ENCODE data around the gene THBS1.

Gene THBS1

GRCh38 chr15:39580117-39580484 is 778 bp upstream of the THBS1 start:
- Histone ChIP-seq H3K4me3 (replicated peaks; ENCODE audit: low read depth, low read length) (peak overlapping the region; percentile 35), H3K36me3 (ENCODE audit: control insufficient read depth, insufficient read depth, low read length) (no peaks in the 10 kb centered on the region), H3K27me3 (replicated peaks; ENCODE audit: control insufficient read depth, insufficient read depth, low read length) (peaks cover 4% of the 10 kb centered on the region)
- TF ChIP-seq CTCF (IDR thresholded peaks at IDR 0.05; ENCODE audit: insufficient read depth, low read length, poor library complexity, severe bottlenecking): peak; percentile 94
- DNase-seq (ENCODE audit: extremely low read depth, insufficient read length): peak; percentile 88

DNA sequence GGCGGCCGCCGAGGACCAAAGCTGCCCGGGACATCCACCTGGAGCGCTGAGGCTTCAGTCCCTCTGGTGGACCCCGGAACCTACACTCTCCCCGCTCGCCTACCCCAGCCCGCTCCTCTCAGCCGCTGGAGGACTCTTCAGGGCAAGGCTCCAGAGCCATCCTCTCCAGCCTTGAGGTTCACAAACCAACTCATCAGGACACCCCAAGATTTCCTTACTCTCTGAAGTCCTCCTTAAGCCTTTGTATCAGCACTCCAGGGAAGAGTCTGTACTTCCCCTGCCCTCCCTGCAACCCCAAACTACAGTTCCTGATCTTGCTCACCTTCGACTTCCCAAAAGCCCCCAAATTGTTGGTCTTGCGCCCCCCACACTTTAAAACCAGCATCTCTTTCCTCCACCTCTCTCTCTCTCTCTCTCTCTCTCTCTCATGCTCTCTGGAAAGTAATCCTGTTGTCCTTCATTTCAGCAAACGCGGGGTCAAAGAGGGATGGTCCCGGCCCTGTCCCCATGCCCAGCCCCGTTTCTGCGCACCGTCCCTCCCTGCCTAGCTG is 438 bp downstream of the THBS1 start:
- H3K36me3 ChIP-seq (ENCODE audit: control insufficient read depth, insufficient read depth, low read length): no peaks in the 10 kb centered on the region
- H3K4me3 ChIP-seq (replicated peaks; ENCODE audit: low read depth, low read length): no peak overlapping the region
- DNase-seq (ENCODE audit: extremely low read depth, insufficient read length): no peak
- TF ChIP-seq CTCF (IDR thresholded peaks at IDR 0.05; ENCODE audit: insufficient read depth, low read length, poor library complexity, severe bottlenecking): no peak
- H3K27me3 ChIP-seq (replicated peaks; ENCODE audit: control insufficient read depth, insufficient read depth, low read length): peaks cover 4% of the 10 kb centered on the region

- Histone ChIP-seq H3K4me3 (replicated peaks; ENCODE audit: low read depth, low read length) (no peak overlapping the region), H3K36me3 (ENCODE audit: control insufficient read depth, insufficient read depth, low read length) (no peaks in the 10 kb centered on the region), H3K27me3 (replicated peaks; ENCODE audit: control insufficient read depth, insufficient read depth, low read length) (peaks cover 4% of the 10 kb centered on the region)
- no peak for TF ChIP-seq CTCF (IDR thresholded peaks at IDR 0.05; ENCODE audit: insufficient read depth, low read length, poor library complexity, severe bottlenecking)
- no peak for DNase-seq (ENCODE audit: extremely low read depth, insufficient read length)
Measured at GRCh38 chr15:39581793-39582285, 960 bp downstream of the THBS1 start.

DNA sequence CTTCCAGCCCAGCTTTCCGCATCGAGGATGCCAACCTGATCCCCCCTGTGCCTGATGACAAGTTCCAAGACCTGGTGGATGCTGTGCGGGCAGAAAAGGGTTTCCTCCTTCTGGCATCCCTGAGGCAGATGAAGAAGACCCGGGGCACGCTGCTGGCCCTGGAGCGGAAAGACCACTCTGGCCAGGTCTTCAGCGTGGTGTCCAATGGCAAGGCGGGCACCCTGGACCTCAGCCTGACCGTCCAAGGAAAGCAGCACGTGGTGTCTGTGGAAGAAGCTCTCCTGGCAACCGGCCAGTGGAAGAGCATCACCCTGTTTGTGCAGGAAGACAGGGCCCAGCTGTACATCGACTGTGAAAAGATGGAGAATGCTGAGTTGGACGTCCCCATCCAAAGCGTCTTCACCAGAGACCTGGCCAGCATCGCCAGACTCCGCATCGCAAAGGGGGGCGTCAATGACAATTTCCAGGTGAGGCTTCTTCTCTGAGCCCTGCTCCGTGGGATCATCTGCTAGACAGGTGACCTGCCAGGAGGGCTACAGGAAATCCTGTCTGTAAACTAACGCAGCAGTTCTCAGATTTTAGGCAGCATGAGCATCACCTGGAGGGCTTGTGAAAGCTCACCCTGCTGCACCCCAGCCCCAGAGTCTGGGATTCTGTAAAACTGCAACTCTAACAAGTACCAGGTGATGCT is 1.6 kb downstream of the THBS1 start:
- no peaks in the 10 kb centered on the region for H3K36me3 ChIP-seq (ENCODE audit: control insufficient read depth, insufficient read depth, low read length)
- peaks cover 4% of the 10 kb centered on the region for H3K27me3 ChIP-seq (replicated peaks; ENCODE audit: control insufficient read depth, insufficient read depth, low read length)
- DNase-seq (ENCODE audit: extremely low read depth, insufficient read length): no peak
- H3K4me3 ChIP-seq (replicated peaks; ENCODE audit: low read depth, low read length): no peak overlapping the region
- TF ChIP-seq CTCF (IDR thresholded peaks at IDR 0.05; ENCODE audit: insufficient read depth, low read length, poor library complexity, severe bottlenecking): no peak

DNA sequence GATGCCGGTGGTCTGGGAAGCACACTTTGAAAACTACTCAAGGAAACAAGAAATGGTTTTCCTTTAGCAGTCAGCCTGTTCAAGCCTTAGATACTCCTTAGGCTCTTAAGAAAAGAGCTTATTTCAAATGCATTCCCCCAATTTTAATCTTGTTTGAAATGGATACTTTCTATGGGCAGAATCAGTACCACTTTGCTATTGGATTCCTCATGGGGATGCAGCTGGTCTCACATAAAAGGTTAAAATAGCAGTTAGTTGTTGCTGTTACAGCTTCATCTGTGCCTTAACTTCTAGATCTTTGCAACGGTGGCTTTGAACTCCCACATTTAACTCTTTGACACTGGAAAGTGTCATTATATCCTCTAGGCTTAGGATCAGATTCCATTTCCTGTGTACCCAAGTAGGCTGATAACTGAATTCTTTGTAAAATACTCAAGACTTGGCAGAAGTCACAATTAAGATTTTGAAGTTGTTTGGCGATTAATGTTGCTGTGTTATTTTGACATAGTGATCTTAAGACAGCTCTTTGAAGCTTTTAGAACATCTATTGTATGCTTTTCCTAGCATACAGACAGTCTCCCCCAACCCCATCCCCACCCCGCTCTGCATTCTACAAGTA is 2.2 kb downstream of the THBS1 start:
- H3K4me3 ChIP-seq (replicated peaks; ENCODE audit: low read depth, low read length): no peak overlapping the region
- no peak for DNase-seq (ENCODE audit: extremely low read depth, insufficient read length)
- no peaks in the 10 kb centered on the region for H3K36me3 ChIP-seq (ENCODE audit: control insufficient read depth, insufficient read depth, low read length)
- peaks cover 4% of the 10 kb centered on the region for H3K27me3 ChIP-seq (replicated peaks; ENCODE audit: control insufficient read depth, insufficient read depth, low read length)
- peak; percentile 47 for TF ChIP-seq CTCF (IDR thresholded peaks at IDR 0.05; ENCODE audit: insufficient read depth, low read length, poor library complexity, severe bottlenecking)

Measured in GM06990 (cell line).